ENCODE measurements around the gene AJM1.
"Not testable (repeated sequence)": the region's sequence is repeated elsewhere in the genome, so short reads cannot be mapped to it uniquely, and the experiment has no call there.

DNA sequence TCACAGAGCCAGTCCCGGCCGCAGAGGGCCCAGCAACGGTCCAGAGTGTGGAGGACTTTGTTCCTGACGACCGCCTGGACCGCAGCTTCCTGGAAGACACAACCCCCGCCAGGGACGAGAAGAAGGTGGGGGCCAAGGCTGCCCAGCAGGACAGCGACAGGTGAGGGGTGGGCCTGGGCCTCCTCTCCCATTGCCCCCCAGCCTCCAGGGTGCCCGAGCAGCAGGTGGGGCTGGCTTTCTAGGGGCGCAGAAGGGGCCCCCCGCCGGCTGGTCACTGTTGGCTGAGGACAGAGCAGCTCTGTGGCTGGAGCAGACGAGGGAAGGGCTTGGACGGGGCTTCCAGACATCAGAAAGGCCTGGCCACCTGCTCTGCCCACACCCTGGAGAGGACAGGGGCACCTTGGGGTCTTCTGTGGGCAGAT is 4.4 kb upstream of the AJM1 start:
- TF ChIP-seq TAF1 (IDR thresholded peaks at IDR 0.05; ENCODE audit: borderline replicate concordance, low read depth, low read length); POLR2AphosphoS5 (IDR thresholded peaks at IDR 0.05; ENCODE audit: low read depth, low read length): not testable (repeated sequence)
